K562 (cell line): ENCODE measurements around the gene ABHD8. TPM values are rescaled to one million over a fixed set of nuclear protein-coding genes. Genes with fewer than 3 reads are reported as not detected.
"Not testable (repeated sequence)": the region's sequence is repeated elsewhere in the genome, so short reads cannot be mapped to it uniquely, and the experiment has no call there.

Experiments
- ATAC-seq: fragments of 200-7000 bp; cut with Tn5 transposase; 3 replicates; pipeline ENCODE4 v1.9.1; 2020; ENCODE audit warnings: moderate library complexity
- BruUV-seq: library from RNA; stranded (reverse); fragments of 400-500 nt; replicated peaks from 2 replicates; lab custom pipeline; 2021; lab: Mats Ljungman, UMichigan
- CTCF ChIA-PET: fragments of 300-600 bp; formaldehyde crosslinking; extraction: SDS; loops from one replicate; lab custom pipeline; 2021; ENCODE audit warnings: low intra/inter-chr PET ratio; lab: Yijun Ruan, JAX
- POLR2A ChIA-PET: fragments of 300-600, 350-650 bp; sonication (Branson Sonifier 250); formaldehyde crosslinking; extraction: SDS; loops from one replicate; lab custom pipeline; 2021; ENCODE audit warnings: antibody characterized with exemption, inconsistent platforms; lab: Yijun Ruan, JAX
- DNase-seq, 4 experiments: peaks; one replicate each; pipeline versions ENCODE4 v3.0.0 to v3.0.0-alpha.2; 2011 to 2018; ENCODE audit warnings: low spot score in 3 of 4, mixed read lengths in 3 of 4; ENCODE audit errors: extremely low read depth in 1 of 4
- FAIRE-seq: peaks from 2 replicates; lab custom pipeline; 2011; peaks lifted over from hg19 to GRCh38; lab: Jason Lieb, UNC
- H2AFZ ChIP-seq: 2 replicates; pipeline ENCODE4 v1.6.0; 2011; ENCODE audit warnings: low read depth, low read length, control low read depth, inconsistent platforms
- H3K27ac ChIP-seq: fragments of 200-600 bp; 3 replicates; pipeline ENCODE4 v1.8.0; 2011; ENCODE audit warnings: low read depth, mild to moderate bottlenecking, control low read depth, inconsistent platforms, low read length, moderate library complexity, mixed read lengths; ENCODE audit errors: extremely low read depth
- H3K27me3 ChIP-seq, 2 experiments: fragments of 300-600 bp in 1 of 2; 2 replicates in 1 of 2; 3 replicates in 1 of 2; pipeline versions ENCODE4 v1.6.0 to v1.8.0; 2011; ENCODE audit warnings: inconsistent platforms in 2 of 2, low read length in 2 of 2, mild to moderate bottlenecking in 1 of 2, mixed read lengths in 1 of 2, moderate library complexity in 1 of 2; ENCODE audit not compliant: control insufficient read depth in 2 of 2, insufficient read depth in 2 of 2
- H3K36me3 ChIP-seq: fragments of 300-600 bp; 3 replicates; pipeline ENCODE4 v1.8.0; 2011; ENCODE audit warnings: mild to moderate bottlenecking, low read length, inconsistent platforms; ENCODE audit not compliant: control insufficient read depth, insufficient read depth
- H3K4me1 ChIP-seq, 2 experiments: fragments of 200-600 bp in 1 of 2; replicated peaks in 1 of 2; 2 replicates in 1 of 2; 3 replicates in 1 of 2; pipeline versions ENCODE4 v1.5.1 to v1.8.0; 2011; ENCODE audit warnings: inconsistent platforms in 2 of 2, low read length in 2 of 2, mild to moderate bottlenecking in 1 of 2, mixed read lengths in 1 of 2, moderate library complexity in 1 of 2; ENCODE audit not compliant: control insufficient read depth in 2 of 2, insufficient read depth in 2 of 2
- H3K4me2 ChIP-seq: 2 replicates; pipeline ENCODE4 v1.6.1; 2011; ENCODE audit warnings: low read length, control low read depth, inconsistent platforms, mixed read lengths; ENCODE audit not compliant: insufficient read depth
- H3K4me3 ChIP-seq: fragments of 200-600 bp; sonication (generic), shearing (Covaris generic); 2 replicates; pipeline ENCODE4 v1.5.1; 2016; ENCODE audit warnings: control low read depth, inconsistent platforms
- H3K79me2 ChIP-seq: fragments of 200-600 bp; 3 replicates; pipeline ENCODE4 v1.8.0; 2011; ENCODE audit warnings: low read length, inconsistent platforms; ENCODE audit not compliant: control insufficient read depth, insufficient read depth
- H3K9ac ChIP-seq, 2 experiments: 2 replicates each; pipeline versions ENCODE4 v1.6.0 to v1.6.1; 2011; ENCODE audit warnings: low read depth in 2 of 2, low read length in 2 of 2, control low read depth in 1 of 2, inconsistent platforms in 1 of 2, mild to moderate bottlenecking in 1 of 2, mixed read lengths in 1 of 2; ENCODE audit not compliant: insufficient read depth in 1 of 2
- H3K9me1 ChIP-seq: one replicate; pipeline ENCODE4 v1.6.0; 2011; ENCODE audit warnings: inconsistent platforms, mild to moderate bottlenecking, low read length, moderate library complexity; ENCODE audit not compliant: control insufficient read depth, insufficient read depth
- H3K9me3 ChIP-seq: replicated peaks from 2 replicates; pipeline ENCODE4 v1.5.1; 2011; ENCODE audit warnings: low read depth, low read length, inconsistent platforms; ENCODE audit not compliant: control insufficient read depth, insufficient read depth
- H4K20me1 ChIP-seq: replicated peaks from 2 replicates; pipeline ENCODE4 v1.6.1; 2011; ENCODE audit warnings: low read length, inconsistent platforms, mixed read lengths; ENCODE audit not compliant: control insufficient read depth, insufficient read depth
- RBFOX2 ChIP-seq: fragments of 200-400 bp; formaldehyde crosslinking; IDR thresholded peaks from 2 replicates; pipeline ENCODE4 v1.6.1; 2017; ENCODE audit warnings: low read depth, mild to moderate bottlenecking, low read length, moderate library complexity
- THRA ChIP-seq: fragments of 450-650 bp; IDR thresholded peaks from 2 replicates; pipeline ENCODE4 v1.6.1; 2017; ENCODE audit warnings: mild to moderate bottlenecking, moderate library complexity
- ZNF121 ChIP-seq: sonication (generic); formaldehyde crosslinking; conservative IDR thresholded peaks from 2 replicates; pipeline ENCODE4 v1.8.0; 2022; ENCODE audit warnings: missing genetic modification reagents
- ZNF449 ChIP-seq: fragments of 250-450 bp; sonication (Bioruptor Pico); IDR thresholded peaks from 2 replicates; pipeline ENCODE4 v1.8.0; 2022; ENCODE audit warnings: moderate library complexity, mild to moderate bottlenecking, inconsistent platforms
- WGBS: fragments of 100-300 bp; shearing (Covaris generic); methylation state at CpG from one replicate; pipeline ENCODE4 v1.1.6; 2016; ENCODE audit warnings: low coverage, mixed read lengths; ENCODE audit not compliant: insufficient coverage; ENCODE audit errors: missing lambda C conversion rate; 5-methylcytosine and 5-hydroxymethylcytosine counted together
- in situ Hi-C: fragments of 300-500 bp; cut with MboI; formaldehyde crosslinking; loops from 4 replicates; pipeline ENCODE4 v1.15.0; 2018; ENCODE audit warnings: inconsistent platforms, mixed read lengths
- intact Hi-C: fragments of 100-400 bp; cut with micrococcal nuclease; formaldehyde crosslinking; loops from 2 replicates; pipeline ENCODE4 v1.14.2; 2022
- polyA plus RNA-seq, 8 experiments: library from polyadenylated mRNA; depleted of rRNA in 4 of 8; stranded (reverse) in 5 of 8; unstranded in 3 of 8; fragments of >200 nt; fragmentation: Nextera tagmentation in 2 of 8; fragmentation: Illumina TruSeq in 1 of 8; extraction: Ambion mirVana in 2 of 8; extraction: Trizol in 1 of 8; gene quantifications; 2 replicates each; pipeline versions ENCODE4 v1.2.1 to v1.2.3, GENCODE V29; 2011 to 2014; ENCODE audit warnings: inconsistent platforms in 1 of 8, missing spikeins in 1 of 8
- total RNA-seq, 7 experiments: library from RNA; depleted of rRNA in 6 of 7; stranded (reverse); fragments of >200 nt in 6 of 7; fragmentation: Illumina TruSeq in 2 of 7; extraction: Trizol in 2 of 7; gene quantifications; 2 replicates each; pipeline versions ENCODE4 v1.2.1 to v1.2.3, GENCODE V29; 2011 to 2021; ENCODE audit warnings: low replicate concordance in 1 of 7

Gene ABHD8
- total and polyA plus RNA-seq, 9 of the 15 experiments (the other 6 are each of a cell fraction or from before 2014, with no cell fraction given) = 0.04 to 6.6 (median 2.0) TPM; not detected in 1

GRCh38 chr19:17274892-17275291 lies 28.3 kb downstream of the ABHD8 start:
- not testable (repeated sequence) for BruUV-seq

GRCh38 chr19:17268754-17269153 lies 34.5 kb downstream of the ABHD8 start:
- ATAC-seq (no peak), DNase-seq (no peak)

More at GRCh38 chr19:17274892-17275291, 28.3 kb downstream of the ABHD8 start:
- POLR2A ChIA-PET = interaction anchor here (0.7 kb wide), 2 partner anchors 8 to 59 kb away, joined by 3 to 4 read pairs; partner anchors contain the start of gene BABAM1
- in situ Hi-C loops = loop anchor here (5.0 kb wide), 1 partner anchor 73 kb away; no protein-coding TSS in a partner anchor
- H3K9ac ChIP-seq, DNase-seq, H3K9me3 ChIP-seq, FAIRE-seq, CTCF ChIA-PET, H3K4me2 ChIP-seq, H3K9me1 ChIP-seq, H4K20me1 ChIP-seq, H3K27me3 ChIP-seq, H3K27ac ChIP-seq, H3K79me2 ChIP-seq, intact Hi-C loops, ATAC-seq, H3K4me3 ChIP-seq, H3K4me1 ChIP-seq, H2AFZ ChIP-seq: not testable (repeated sequence)
- peak; percentile 62; the same call in 1 of the 2 replicates for TF ChIP-seq ZNF121 (CRISPR knock-in tag)
- H3K36me3 ChIP-seq = peaks cover 71% of the 10 kb centered on the region
- WGBS = 96% methylated on average over 3 of the region's 3 CpGs

More at GRCh38 chr19:17268754-17269153, 34.5 kb downstream of the ABHD8 start:
- H3K79me2 ChIP-seq = peaks cover 19% of the 10 kb centered on the region
- no peak for FAIRE-seq
- peaks cover 3 to 13% of the 10 kb centered on the region in 2 experiments; a peak in 3 of 5 replicates for H3K4me1 ChIP-seq
- no peaks in the 10 kb centered on the region for H3K9me1 ChIP-seq
- CTCF ChIA-PET = no interaction called here
- H3K4me3 ChIP-seq = peak overlapping the region; percentile 65
- POLR2A ChIA-PET = interaction anchor here (2.7 kb wide), 1 partner anchor 13 kb away, joined by 12 read pairs; the partner anchor contains the start of gene ANKLE1
- H4K20me1 ChIP-seq = no peaks in the 10 kb centered on the region
- BruUV-seq = no TSS peak
- no peaks in the 10 kb centered on the region for H3K9me3 ChIP-seq
- peak overlapping the region; percentile 82; the same call in 2 of the 3 replicates for H3K27ac ChIP-seq
- H2AFZ ChIP-seq = no peak overlapping the region
- H3K4me2 ChIP-seq = peak overlapping the region; percentile 91
- WGBS = 90% methylated on average over 9 of the region's 13 CpGs
- TF ChIP-seq ZNF449 (CRISPR knock-in tag) = no peak
- no peak for TF ChIP-seq THRA
- peak; percentile 40; the same call in 1 of the 2 replicates for TF ChIP-seq RBFOX2
- H3K9ac ChIP-seq = peak overlapping the region; percentile 81 to 91; a peak in 3 of 4 replicates
- H3K36me3 ChIP-seq = peaks cover 34% of the 10 kb centered on the region
- intact Hi-C loops (loop anchor here (5.0 kb wide), 1 partner anchor 41 kb away; the partner anchor contains the start of gene OCEL1), in situ Hi-C loops (no loop called here)
- H3K27me3 ChIP-seq = no peaks in the 10 kb centered on the region
